ENCODE measurements around the gene PLXNA4.

PLXNA4 gene

DNA sequence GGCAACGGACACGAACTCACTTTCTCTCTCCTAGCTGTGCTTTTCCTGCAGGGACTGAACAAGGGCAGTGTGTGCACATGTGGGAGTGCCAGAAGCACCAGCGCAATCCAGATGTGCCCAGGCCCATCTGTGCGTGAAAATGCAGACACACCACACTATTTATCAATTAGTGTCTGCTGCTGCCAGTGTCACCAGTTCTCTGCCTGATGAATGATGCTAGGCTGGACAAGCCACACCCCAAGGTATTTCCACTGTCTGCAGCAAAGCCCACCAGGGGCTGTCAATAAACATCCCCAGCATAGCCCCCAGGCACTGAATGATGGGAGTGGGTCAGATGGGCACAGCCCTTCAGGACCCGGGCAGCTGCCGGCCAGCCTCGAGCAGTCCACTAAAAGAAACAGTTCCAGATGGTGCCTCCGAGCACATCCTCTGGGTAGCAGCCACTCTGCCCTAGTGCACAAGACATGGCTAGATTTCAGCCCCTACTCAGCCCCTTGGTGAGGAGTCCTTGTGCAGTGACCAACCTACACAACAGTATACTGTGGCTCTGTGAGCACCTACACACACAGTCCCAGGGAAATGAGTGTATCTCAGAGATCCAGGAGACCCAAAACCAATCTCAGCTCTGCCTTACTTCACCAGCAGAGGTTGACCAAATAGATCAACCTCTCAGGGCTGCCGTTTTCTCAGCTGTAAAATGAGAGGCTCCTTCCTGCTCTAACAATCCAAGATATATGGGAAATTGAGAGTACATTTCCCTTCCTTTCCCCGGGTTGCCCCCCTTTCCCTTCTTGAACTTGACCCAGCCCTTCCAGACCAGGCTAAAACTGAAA, 314.7 kb downstream of the PLXNA4 start:
- no peaks in the 10 kb centered on the region for H3K36me3 ChIP-seq (ENCODE audit: control insufficient read depth in 2 of 2, insufficient read depth in 1 of 2, low read length in 2 of 2)
- no peak overlapping the region for H3K27ac ChIP-seq (ENCODE audit: extremely low read depth, low read depth, low read length)
- no peak for TF ChIP-seq PRDM1 (tag by site-specific recombination; IDR thresholded peaks at IDR 0.05)
- no peak overlapping the region for H3K4me3 ChIP-seq (ENCODE audit: low read depth, low read length)
- no peaks in the 10 kb centered on the region for H3K9me3 ChIP-seq (ENCODE audit: control insufficient read depth, insufficient read depth, low read depth, low read length)
- peaks cover 1% of the 10 kb centered on the region; the same call in 1 of the 2 replicates for H3K4me1 ChIP-seq (ENCODE audit: control insufficient read depth, insufficient read depth, low read length)
- POLR2A ChIA-PET: no interaction called here
- CTCF ChIA-PET: interaction anchor here (1.1 kb wide), 1 partner anchor 352 kb away, joined by 3 read pairs; no protein-coding TSS in a partner anchor

DNA sequence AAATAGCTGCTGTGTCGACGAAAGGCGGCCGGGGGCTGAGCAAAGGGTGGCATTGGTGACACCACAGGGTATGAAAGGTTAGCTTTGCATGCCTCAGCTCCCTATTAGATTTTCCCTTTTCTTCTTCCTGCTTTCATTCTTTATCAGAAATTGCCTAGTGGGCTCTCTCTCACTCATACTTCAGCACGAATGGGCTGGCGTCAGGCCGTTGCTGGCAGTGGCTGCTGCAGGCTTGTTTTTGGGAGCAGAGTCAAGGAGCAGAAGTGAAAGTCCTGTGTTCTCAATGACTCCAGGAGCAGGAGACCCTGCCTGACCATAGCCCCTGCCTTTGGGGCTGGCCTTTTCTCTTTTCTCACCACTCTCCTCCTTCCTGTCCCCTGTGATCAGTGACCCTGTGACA, 318.0 kb downstream of the PLXNA4 start:
- peaks cover 17% of the 10 kb centered on the region for H3K4me1 ChIP-seq (ENCODE audit: control insufficient read depth, insufficient read depth, low read length)
- no peak for TF ChIP-seq ZNF530 (tag by site-specific recombination; IDR thresholded peaks at IDR 0.05; ENCODE audit: low read depth)
- TF ChIP-seq ZBTB17 (tag by site-specific recombination; IDR thresholded peaks at IDR 0.05): no peak
- TF ChIP-seq, protein P1, sequence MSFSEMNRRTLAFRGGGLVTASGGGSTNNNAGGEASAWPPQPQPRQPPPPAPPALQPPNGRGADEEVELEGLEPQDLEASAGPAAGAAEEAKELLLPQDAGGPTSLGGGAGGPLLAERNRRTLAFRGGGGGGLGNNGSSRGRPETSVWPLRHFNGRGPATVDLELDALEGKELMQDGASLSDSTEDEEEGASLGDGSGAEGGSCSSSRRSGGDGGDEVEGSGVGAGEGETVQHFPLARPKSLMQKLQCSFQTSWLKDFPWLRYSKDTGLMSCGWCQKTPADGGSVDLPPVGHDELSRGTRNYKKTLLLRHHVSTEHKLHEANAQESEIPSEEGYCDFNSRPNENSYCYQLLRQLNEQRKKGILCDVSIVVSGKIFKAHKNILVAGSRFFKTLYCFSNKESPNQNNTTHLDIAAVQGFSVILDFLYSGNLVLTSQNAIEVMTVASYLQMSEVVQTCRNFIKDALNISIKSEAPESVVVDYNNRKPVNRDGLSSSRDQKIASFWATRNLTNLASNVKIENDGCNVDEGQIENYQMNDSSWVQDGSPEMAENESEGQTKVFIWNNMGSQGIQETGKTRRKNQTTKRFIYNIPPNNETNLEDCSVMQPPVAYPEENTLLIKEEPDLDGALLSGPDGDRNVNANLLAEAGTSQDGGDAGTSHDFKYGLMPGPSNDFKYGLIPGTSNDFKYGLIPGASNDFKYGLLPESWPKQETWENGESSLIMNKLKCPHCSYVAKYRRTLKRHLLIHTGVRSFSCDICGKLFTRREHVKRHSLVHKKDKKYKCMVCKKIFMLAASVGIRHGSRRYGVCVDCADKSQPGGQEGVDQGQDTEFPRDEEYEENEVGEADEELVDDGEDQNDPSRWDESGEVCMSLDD (tag by site-specific recombination; IDR thresholded peaks at IDR 0.05): no peak
- no peak for TF ChIP-seq ZNF214 (tag by site-specific recombination; IDR thresholded peaks at IDR 0.05; ENCODE audit: borderline replicate concordance)
- TF ChIP-seq ZNF2 (tag by site-specific recombination; IDR thresholded peaks at IDR 0.05): no peak
- TF ChIP-seq WT1 (tag by site-specific recombination; IDR thresholded peaks at IDR 0.05): no peak
- TF ChIP-seq TRIM28 (IDR thresholded peaks at IDR 0.05; ENCODE audit: borderline replicate concordance, low read length): no peak
- no peak for TF ChIP-seq ZNF792 (tag by site-specific recombination; IDR thresholded peaks at IDR 0.05)
- no peak for TF ChIP-seq FEZF1 (tag by site-specific recombination; IDR thresholded peaks at IDR 0.05)
- TF ChIP-seq, protein P2, sequence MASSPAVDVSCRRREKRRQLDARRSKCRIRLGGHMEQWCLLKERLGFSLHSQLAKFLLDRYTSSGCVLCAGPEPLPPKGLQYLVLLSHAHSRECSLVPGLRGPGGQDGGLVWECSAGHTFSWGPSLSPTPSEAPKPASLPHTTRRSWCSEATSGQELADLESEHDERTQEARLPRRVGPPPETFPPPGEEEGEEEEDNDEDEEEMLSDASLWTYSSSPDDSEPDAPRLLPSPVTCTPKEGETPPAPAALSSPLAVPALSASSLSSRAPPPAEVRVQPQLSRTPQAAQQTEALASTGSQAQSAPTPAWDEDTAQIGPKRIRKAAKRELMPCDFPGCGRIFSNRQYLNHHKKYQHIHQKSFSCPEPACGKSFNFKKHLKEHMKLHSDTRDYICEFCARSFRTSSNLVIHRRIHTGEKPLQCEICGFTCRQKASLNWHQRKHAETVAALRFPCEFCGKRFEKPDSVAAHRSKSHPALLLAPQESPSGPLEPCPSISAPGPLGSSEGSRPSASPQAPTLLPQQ (tag by site-specific recombination; IDR thresholded peaks at IDR 0.05): no peak
- no peak for TF ChIP-seq GLIS1 (tag by site-specific recombination; IDR thresholded peaks at IDR 0.05)
- TF ChIP-seq, protein P3, sequence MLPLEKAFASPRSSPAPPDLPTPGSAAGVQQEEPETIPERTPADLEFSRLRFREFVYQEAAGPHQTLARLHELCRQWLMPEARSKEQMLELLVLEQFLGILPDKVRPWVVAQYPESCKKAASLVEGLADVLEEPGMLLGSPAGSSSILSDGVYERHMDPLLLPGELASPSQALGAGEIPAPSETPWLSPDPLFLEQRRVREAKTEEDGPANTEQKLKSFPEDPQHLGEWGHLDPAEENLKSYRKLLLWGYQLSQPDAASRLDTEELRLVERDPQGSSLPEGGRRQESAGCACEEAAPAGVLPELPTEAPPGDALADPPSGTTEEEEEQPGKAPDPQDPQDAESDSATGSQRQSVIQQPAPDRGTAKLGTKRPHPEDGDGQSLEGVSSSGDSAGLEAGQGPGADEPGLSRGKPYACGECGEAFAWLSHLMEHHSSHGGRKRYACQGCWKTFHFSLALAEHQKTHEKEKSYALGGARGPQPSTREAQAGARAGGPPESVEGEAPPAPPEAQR (tag by site-specific recombination; IDR thresholded peaks at IDR 0.05): no peak
- no peak for TF ChIP-seq ZNF10 (tag by site-specific recombination; IDR thresholded peaks at IDR 0.05)
- TF ChIP-seq GLIS2 (tag by site-specific recombination; IDR thresholded peaks at IDR 0.05): no peak
- TF ChIP-seq MZF1 (tag by site-specific recombination; IDR thresholded peaks at IDR 0.05; ENCODE audit: borderline replicate concordance): no peak
- TF ChIP-seq ZNF202 (tag by site-specific recombination; IDR thresholded peaks at IDR 0.05; ENCODE audit: borderline replicate concordance): no peak
- no peak for TF ChIP-seq ZNF768 (tag by site-specific recombination; IDR thresholded peaks at IDR 0.05)
- TF ChIP-seq, protein P4, sequence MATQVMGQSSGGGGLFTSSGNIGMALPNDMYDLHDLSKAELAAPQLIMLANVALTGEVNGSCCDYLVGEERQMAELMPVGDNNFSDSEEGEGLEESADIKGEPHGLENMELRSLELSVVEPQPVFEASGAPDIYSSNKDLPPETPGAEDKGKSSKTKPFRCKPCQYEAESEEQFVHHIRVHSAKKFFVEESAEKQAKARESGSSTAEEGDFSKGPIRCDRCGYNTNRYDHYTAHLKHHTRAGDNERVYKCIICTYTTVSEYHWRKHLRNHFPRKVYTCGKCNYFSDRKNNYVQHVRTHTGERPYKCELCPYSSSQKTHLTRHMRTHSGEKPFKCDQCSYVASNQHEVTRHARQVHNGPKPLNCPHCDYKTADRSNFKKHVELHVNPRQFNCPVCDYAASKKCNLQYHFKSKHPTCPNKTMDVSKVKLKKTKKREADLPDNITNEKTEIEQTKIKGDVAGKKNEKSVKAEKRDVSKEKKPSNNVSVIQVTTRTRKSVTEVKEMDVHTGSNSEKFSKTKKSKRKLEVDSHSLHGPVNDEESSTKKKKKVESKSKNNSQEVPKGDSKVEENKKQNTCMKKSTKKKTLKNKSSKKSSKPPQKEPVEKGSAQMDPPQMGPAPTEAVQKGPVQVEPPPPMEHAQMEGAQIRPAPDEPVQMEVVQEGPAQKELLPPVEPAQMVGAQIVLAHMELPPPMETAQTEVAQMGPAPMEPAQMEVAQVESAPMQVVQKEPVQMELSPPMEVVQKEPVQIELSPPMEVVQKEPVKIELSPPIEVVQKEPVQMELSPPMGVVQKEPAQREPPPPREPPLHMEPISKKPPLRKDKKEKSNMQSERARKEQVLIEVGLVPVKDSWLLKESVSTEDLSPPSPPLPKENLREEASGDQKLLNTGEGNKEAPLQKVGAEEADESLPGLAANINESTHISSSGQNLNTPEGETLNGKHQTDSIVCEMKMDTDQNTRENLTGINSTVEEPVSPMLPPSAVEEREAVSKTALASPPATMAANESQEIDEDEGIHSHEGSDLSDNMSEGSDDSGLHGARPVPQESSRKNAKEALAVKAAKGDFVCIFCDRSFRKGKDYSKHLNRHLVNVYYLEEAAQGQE (tag by site-specific recombination; IDR thresholded peaks at IDR 0.05): no peak
- no peak for TF ChIP-seq ZNF350 (tag by site-specific recombination; IDR thresholded peaks at IDR 0.05)
- ChIA-PET POLR2A (no interaction called here), CTCF (interaction anchor here (0.7 to 1.0 kb wide), 2 partner anchors 61 to 324 kb away, joined by 3 to 4 read pairs; no protein-coding TSS in a partner anchor)
- H3K36me3 ChIP-seq (ENCODE audit: control insufficient read depth in 2 of 2, insufficient read depth in 1 of 2, low read length in 2 of 2): no peaks in the 10 kb centered on the region
- H3K27ac ChIP-seq (ENCODE audit: extremely low read depth, low read depth, low read length): no peak overlapping the region
- no peaks in the 10 kb centered on the region for H3K9me3 ChIP-seq (ENCODE audit: control insufficient read depth, insufficient read depth, low read depth, low read length)
- H3K4me3 ChIP-seq (ENCODE audit: low read depth, low read length): no peak overlapping the region

Data from HEK293 (cell line).